C4-2B (cell line): Measurements from ENCODE around the gene MEF2C.
"Not testable (repeated sequence)": the region's sequence is repeated elsewhere in the genome, so short reads cannot be mapped to it uniquely, and the experiment has no call there.

Source experiments
- CTCF ChIP-seq: fragments of 450-650 bp; conservative IDR thresholded peaks from 2 replicates; pipeline ENCODE4 v1.5.1; 2017; ENCODE audit warnings: mild to moderate bottlenecking
- ZFX ChIP-seq: fragments of 450-650 bp; IDR thresholded peaks from 2 replicates; pipeline ENCODE4 v1.6.1; 2017

- not testable (repeated sequence) for TF ChIP-seq CTCF, ZFX
Observed at GRCh38 chr5:88912743-88913142, 29.8 kb upstream of the MEF2C start.
